K562 (cell line): ENCODE measurements around the gene KIF4B.

Experiments
- BCOR ChIP-seq: fragments of 450-650 bp; IDR thresholded peaks from 2 replicates; pipeline ENCODE4 v1.6.1; 2016
- CBX8 ChIP-seq: fragments of 200-600 bp; sonication (generic); IDR thresholded peaks from 2 replicates; pipeline ENCODE4 v1.6.1; 2012; ENCODE audit warnings: borderline replicate concordance, mixed run types, low read depth, mild to moderate bottlenecking, moderate library complexity, mixed read lengths, low read length, control low read depth, inconsistent platforms; ENCODE audit not compliant: poor library complexity, severe bottlenecking; ENCODE audit errors: extremely low read depth
- EGR1 ChIP-seq: fragments of 450-650 bp; conservative IDR thresholded peaks from 2 replicates; pipeline ENCODE4 v1.6.1; 2017; ENCODE audit warnings: mild to moderate bottlenecking
- FOS ChIP-seq: IDR thresholded peaks from 3 replicates; pipeline ENCODE4 v1.6.1; 2011; ENCODE audit not compliant: insufficient read length; ENCODE audit errors: extremely low read depth
- KAT2B ChIP-seq: IDR thresholded peaks from one replicate; pipeline ENCODE4 v1.6.1; 2012; ENCODE audit warnings: low read depth, mild to moderate bottlenecking, control low read depth, inconsistent platforms, low read length, moderate library complexity
- KLF16 ChIP-seq: IDR thresholded peaks from 2 replicates; pipeline ENCODE4 v1.6.1; 2016; ENCODE audit warnings: antibody characterized with exemption
- TF ChIP-seq, protein P1 (sequence below), 3 experiments: IDR thresholded peaks in 2 of 3; conservative IDR thresholded peaks in 1 of 3; 2 replicates each; pipeline ENCODE4 v1.5.1; 2011 to 2012; ENCODE audit warnings: low read length in 3 of 3, mild to moderate bottlenecking in 3 of 3, control low read depth in 2 of 3, improper control_type of control experiment in 1 of 3, inconsistent platforms in 1 of 3, low read depth in 1 of 3, mixed read lengths in 1 of 3, moderate library complexity in 1 of 3; ENCODE audit not compliant: insufficient read depth in 2 of 3
- TF ChIP-seq, protein P2 (sequence below): sonication (generic); formaldehyde crosslinking; IDR thresholded peaks from 2 replicates; pipeline ENCODE4 v1.8.0; 2022; ENCODE audit warnings: mild to moderate bottlenecking, low read depth, missing genetic modification reagents

GRCh38 chr5:155013526-155013925, at the start of gene KIF4B:
- TF ChIP-seq, protein P1, sequence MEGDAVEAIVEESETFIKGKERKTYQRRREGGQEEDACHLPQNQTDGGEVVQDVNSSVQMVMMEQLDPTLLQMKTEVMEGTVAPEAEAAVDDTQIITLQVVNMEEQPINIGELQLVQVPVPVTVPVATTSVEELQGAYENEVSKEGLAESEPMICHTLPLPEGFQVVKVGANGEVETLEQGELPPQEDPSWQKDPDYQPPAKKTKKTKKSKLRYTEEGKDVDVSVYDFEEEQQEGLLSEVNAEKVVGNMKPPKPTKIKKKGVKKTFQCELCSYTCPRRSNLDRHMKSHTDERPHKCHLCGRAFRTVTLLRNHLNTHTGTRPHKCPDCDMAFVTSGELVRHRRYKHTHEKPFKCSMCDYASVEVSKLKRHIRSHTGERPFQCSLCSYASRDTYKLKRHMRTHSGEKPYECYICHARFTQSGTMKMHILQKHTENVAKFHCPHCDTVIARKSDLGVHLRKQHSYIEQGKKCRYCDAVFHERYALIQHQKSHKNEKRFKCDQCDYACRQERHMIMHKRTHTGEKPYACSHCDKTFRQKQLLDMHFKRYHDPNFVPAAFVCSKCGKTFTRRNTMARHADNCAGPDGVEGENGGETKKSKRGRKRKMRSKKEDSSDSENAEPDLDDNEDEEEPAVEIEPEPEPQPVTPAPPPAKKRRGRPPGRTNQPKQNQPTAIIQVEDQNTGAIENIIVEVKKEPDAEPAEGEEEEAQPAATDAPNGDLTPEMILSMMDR (IDR thresholded peaks at IDR 0.05 in 2 of 3, conservative IDR thresholded peaks at IDR 0.05 in 1 of 3; ENCODE audit: insufficient read depth in 2 of 3, low read depth in 1 of 3, low read length in 3 of 3) = no peak
- TF ChIP-seq CBX8 = no peak
- no peak for TF ChIP-seq BCOR
- no peak for TF ChIP-seq EGR1
- TF ChIP-seq, protein P2, sequence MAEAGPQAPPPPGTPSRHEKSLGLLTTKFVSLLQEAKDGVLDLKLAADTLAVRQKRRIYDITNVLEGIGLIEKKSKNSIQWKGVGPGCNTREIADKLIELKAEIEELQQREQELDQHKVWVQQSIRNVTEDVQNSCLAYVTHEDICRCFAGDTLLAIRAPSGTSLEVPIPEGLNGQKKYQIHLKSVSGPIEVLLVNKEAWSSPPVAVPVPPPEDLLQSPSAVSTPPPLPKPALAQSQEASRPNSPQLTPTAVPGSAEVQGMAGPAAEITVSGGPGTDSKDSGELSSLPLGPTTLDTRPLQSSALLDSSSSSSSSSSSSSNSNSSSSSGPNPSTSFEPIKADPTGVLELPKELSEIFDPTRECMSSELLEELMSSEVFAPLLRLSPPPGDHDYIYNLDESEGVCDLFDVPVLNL (CRISPR knock-in tag) = no peak
- TF ChIP-seq KAT2B = no peak
- no peak for TF ChIP-seq KLF16
- no peak for TF ChIP-seq FOS
